Mesenchymal stem cell (in vitro differentiated cells and primary cell): ENCODE results near the gene FUCA2.

Experiments
- DNase-seq: peaks from one replicate; pipeline ENCODE4 v3.0.0-alpha.2; 2013
- H2AFZ ChIP-seq: one replicate; pipeline ENCODE4 v1.6.1; 2013; ENCODE audit warnings: low read depth, mild to moderate bottlenecking, control low read depth, inconsistent platforms, low read length, moderate library complexity
- H2AK5ac ChIP-seq: 2 replicates; pipeline ENCODE4 v1.6.1; 2013; ENCODE audit warnings: low read length, moderate library complexity, mild to moderate bottlenecking, inconsistent platforms; ENCODE audit not compliant: severe bottlenecking
- H2BK120ac ChIP-seq: one replicate; pipeline ENCODE4 v1.6.1; 2013; ENCODE audit warnings: low read depth, mild to moderate bottlenecking, inconsistent platforms, low read length, moderate library complexity
- H2BK12ac ChIP-seq, 2 experiments: one replicate each; pipeline ENCODE4 v1.6.1; 2013; ENCODE audit warnings: inconsistent platforms in 2 of 2, low read length in 2 of 2, mild to moderate bottlenecking in 2 of 2, moderate library complexity in 2 of 2, control low read depth in 1 of 2
- H2BK15ac ChIP-seq: one replicate; pipeline ENCODE4 v1.6.1; 2013; ENCODE audit warnings: mild to moderate bottlenecking, low read depth, inconsistent platforms; ENCODE audit not compliant: poor library complexity, severe bottlenecking
- H2BK5ac ChIP-seq: 2 replicates; pipeline ENCODE4 v1.6.1; 2013; ENCODE audit warnings: low read depth, mild to moderate bottlenecking, low read length, control low read depth, inconsistent platforms; ENCODE audit not compliant: poor library complexity, severe bottlenecking
- H3K14ac ChIP-seq, 2 experiments: one replicate each; pipeline ENCODE4 v1.6.1; 2013; ENCODE audit warnings: inconsistent platforms in 2 of 2, low read length in 2 of 2, control low read depth in 1 of 2, mild to moderate bottlenecking in 1 of 2, moderate library complexity in 1 of 2
- H3K18ac ChIP-seq, 2 experiments: one replicate each; pipeline ENCODE4 v1.6.1; 2013; ENCODE audit warnings: inconsistent platforms in 2 of 2, low read length in 2 of 2, control low read depth in 1 of 2, low read depth in 1 of 2, mild to moderate bottlenecking in 1 of 2
- H3K23ac ChIP-seq, 2 experiments: one replicate each; pipeline ENCODE4 v1.6.1; 2013; ENCODE audit warnings: inconsistent platforms in 2 of 2, low read length in 2 of 2, mild to moderate bottlenecking in 2 of 2, moderate library complexity in 2 of 2, control low read depth in 1 of 2
- H3K27ac ChIP-seq: 2 replicates; pipeline ENCODE4 v1.5.1; 2013; ENCODE audit warnings: mild to moderate bottlenecking, moderate library complexity, low read length, control low read depth, inconsistent platforms; ENCODE audit not compliant: poor library complexity, severe bottlenecking
- H3K27me3 ChIP-seq, 2 experiments: 2 replicates each; pipeline versions ENCODE4 v1.6.1 to v1.7.0; 2013; ENCODE audit warnings: low read length in 2 of 2, mild to moderate bottlenecking in 2 of 2, moderate library complexity in 2 of 2, control low read depth in 1 of 2, inconsistent platforms in 1 of 2; ENCODE audit not compliant: control insufficient read depth in 1 of 2, insufficient read depth in 1 of 2
- H3K36me3 ChIP-seq, 2 experiments: 2 replicates each; pipeline versions ENCODE4 v1.6.1 to v1.7.0; 2013; ENCODE audit warnings: low read length in 2 of 2, control low read depth in 1 of 2, inconsistent platforms in 1 of 2, low read depth in 1 of 2, mild to moderate bottlenecking in 1 of 2; ENCODE audit not compliant: insufficient read depth in 2 of 2, control insufficient read depth in 1 of 2
- H3K4ac ChIP-seq, 2 experiments: one replicate each; pipeline ENCODE4 v1.6.1; 2013; ENCODE audit warnings: inconsistent platforms in 2 of 2, low read length in 2 of 2, mild to moderate bottlenecking in 2 of 2, moderate library complexity in 2 of 2, control low read depth in 1 of 2, low read depth in 1 of 2
- H3K4me1 ChIP-seq: 2 replicates; pipeline ENCODE4 v1.6.1; 2013; ENCODE audit warnings: low read depth, low read length, control low read depth; ENCODE audit not compliant: control insufficient read depth, insufficient read depth
- H3K4me2 ChIP-seq: 2 replicates; pipeline ENCODE4 v1.6.1; 2013; ENCODE audit warnings: low read length, mild to moderate bottlenecking, inconsistent platforms; ENCODE audit not compliant: poor library complexity, severe bottlenecking
- H3K4me3 ChIP-seq, 2 experiments: 2 replicates each; pipeline versions ENCODE4 v1.5.1 to v1.7.0; 2013; ENCODE audit warnings: low read length in 2 of 2, mild to moderate bottlenecking in 2 of 2, control low read depth in 1 of 2, low read depth in 1 of 2; ENCODE audit not compliant: insufficient read depth in 1 of 2
- H3K79me1 ChIP-seq: replicated peaks from 2 replicates; pipeline ENCODE4 v1.6.1; 2013; ENCODE audit warnings: mild to moderate bottlenecking, control low read depth, low read length, inconsistent platforms; ENCODE audit not compliant: poor library complexity, severe bottlenecking
- H3K9ac ChIP-seq: 2 replicates; pipeline ENCODE4 v1.7.0; 2013; ENCODE audit warnings: mild to moderate bottlenecking, low read length, moderate library complexity
- H3K9me3 ChIP-seq: 2 replicates; pipeline ENCODE4 v1.7.0; 2013; ENCODE audit warnings: mild to moderate bottlenecking, low read length; ENCODE audit not compliant: control insufficient read depth
- H4K8ac ChIP-seq: one replicate; pipeline ENCODE4 v1.6.1; 2013; ENCODE audit warnings: inconsistent platforms, mild to moderate bottlenecking, low read length, moderate library complexity
- H4K91ac ChIP-seq: one replicate; pipeline ENCODE4 v1.6.1; 2013; ENCODE audit warnings: mild to moderate bottlenecking, low read length, inconsistent platforms
- WGBS: methylation state at CpG from one replicate; pipeline ENCODE4 v1.1.7; 2013; ENCODE audit warnings: mixed read lengths; 5-methylcytosine and 5-hydroxymethylcytosine counted together

Gene FUCA2

GRCh38 chr6:143517447-143517773 lies 5.9 kb upstream of the FUCA2 start:
- H3K27me3 ChIP-seq = peaks cover 0 to 5% of the 10 kb centered on the region in 2 experiments
- H2BK120ac ChIP-seq = no peak overlapping the region
- H3K9ac ChIP-seq = no peak overlapping the region
- no peaks in the 10 kb centered on the region for H3K9me3 ChIP-seq
- DNase-seq = no peak
- H2BK5ac ChIP-seq = no peak overlapping the region
- no peaks in the 10 kb centered on the region for H3K36me3 ChIP-seq
- no peak overlapping the region for H3K4ac ChIP-seq
- H2BK15ac ChIP-seq = no peak overlapping the region
- H2BK12ac ChIP-seq = no peak overlapping the region
- no peak overlapping the region for H3K23ac ChIP-seq
- no peaks in the 10 kb centered on the region for H3K79me1 ChIP-seq
- H3K14ac ChIP-seq = no peak overlapping the region
- H3K18ac ChIP-seq = no peak overlapping the region
- no peak overlapping the region for H3K27ac ChIP-seq
- H3K4me2 ChIP-seq = no peak overlapping the region
- H4K91ac ChIP-seq = no peak overlapping the region
- no peak overlapping the region for H3K4me3 ChIP-seq
- 67% methylated on average over 1 of the region's 3 CpGs for WGBS
- H4K8ac ChIP-seq = no peak overlapping the region
- H3K4me1 ChIP-seq = peaks cover 3% of the 10 kb centered on the region
- H2AK5ac ChIP-seq = no peak overlapping the region
- no peak overlapping the region for H2AFZ ChIP-seq

- Histone ChIP-seq H3K4me1 (peaks cover 2% of the 10 kb centered on the region), H4K91ac (no peak overlapping the region), H3K36me3 (no peaks in the 10 kb centered on the region), H3K18ac (no peak overlapping the region), H3K9ac (no peak overlapping the region), H4K8ac (no peak overlapping the region), H3K27me3 (peaks cover 0 to 5% of the 10 kb centered on the region in 2 experiments), H2BK120ac (no peak overlapping the region), H3K4me2 (no peak overlapping the region), H3K14ac (no peak overlapping the region), H3K23ac (no peak overlapping the region), H3K4ac (no peak overlapping the region), H2BK15ac (no peak overlapping the region), H2BK12ac (no peak overlapping the region), H3K79me1 (no peaks in the 10 kb centered on the region), H3K27ac (no peak overlapping the region), H2AK5ac (no peak overlapping the region), H2BK5ac (no peak overlapping the region), H3K4me3 (no peak overlapping the region), H3K9me3 (no peaks in the 10 kb centered on the region), H2AFZ (no peak overlapping the region)
- DNase-seq = no peak
- 98% methylated on average over 1 of the region's 2 CpGs for WGBS
Observed at GRCh38 chr6:143516690-143517446, 5.3 kb upstream of the FUCA2 start.

- no peak overlapping the region for H3K4ac ChIP-seq
- no peak overlapping the region for H3K4me3 ChIP-seq
- H4K8ac ChIP-seq = no peak overlapping the region
- no peak overlapping the region for H2BK12ac ChIP-seq
- no peaks in the 10 kb centered on the region for H3K9me3 ChIP-seq
- no peak overlapping the region for H4K91ac ChIP-seq
- no peak overlapping the region for H3K23ac ChIP-seq
- 97% methylated on average over 7 of the region's 7 CpGs for WGBS
- H3K4me2 ChIP-seq = no peak overlapping the region
- H2BK15ac ChIP-seq = no peak overlapping the region
- no peak overlapping the region for H3K18ac ChIP-seq
- no peaks in the 10 kb centered on the region for H3K36me3 ChIP-seq
- DNase-seq = no peak
- no peak overlapping the region for H2BK120ac ChIP-seq
- no peak overlapping the region for H2BK5ac ChIP-seq
- no peak overlapping the region for H3K9ac ChIP-seq
- no peak overlapping the region for H3K14ac ChIP-seq
- no peak overlapping the region for H2AK5ac ChIP-seq
- peaks cover 2% of the 10 kb centered on the region for H3K79me1 ChIP-seq
- H3K4me1 ChIP-seq = peaks cover 8% of the 10 kb centered on the region
- H3K27ac ChIP-seq = no peak overlapping the region
- H2AFZ ChIP-seq = no peak overlapping the region
- H3K27me3 ChIP-seq = peaks cover 0 to 5% of the 10 kb centered on the region in 2 experiments
Observed at GRCh38 chr6:143515766-143516355, 4.3 kb upstream of the FUCA2 start.

GRCh38 chr6:143515061-143515760 lies 3.7 kb upstream of the FUCA2 start:
- H2BK15ac ChIP-seq = no peak overlapping the region
- H3K4ac ChIP-seq = no peak overlapping the region
- peaks cover 0 to 5% of the 10 kb centered on the region in 2 experiments for H3K27me3 ChIP-seq
- H2BK5ac ChIP-seq = no peak overlapping the region
- H3K9ac ChIP-seq = no peak overlapping the region
- no peak overlapping the region for H4K8ac ChIP-seq
- no peak for DNase-seq
- no peak overlapping the region for H2BK120ac ChIP-seq
- peaks cover 2% of the 10 kb centered on the region for H3K79me1 ChIP-seq
- no peak overlapping the region for H4K91ac ChIP-seq
- H2BK12ac ChIP-seq = no peak overlapping the region
- no peaks in the 10 kb centered on the region for H3K36me3 ChIP-seq
- no peak overlapping the region for H3K27ac ChIP-seq
- H3K4me1 ChIP-seq = peaks cover 10% of the 10 kb centered on the region
- no peak overlapping the region for H3K14ac ChIP-seq
- H3K23ac ChIP-seq = no peak overlapping the region
- 96% methylated on average over 12 of the region's 12 CpGs for WGBS
- no peaks in the 10 kb centered on the region for H3K9me3 ChIP-seq
- no peak overlapping the region for H2AK5ac ChIP-seq
- H3K18ac ChIP-seq = no peak overlapping the region
- no peak overlapping the region for H2AFZ ChIP-seq
- H3K4me3 ChIP-seq = no peak overlapping the region
- no peak overlapping the region for H3K4me2 ChIP-seq
